ENCODE measurements around the gene CBX5.
"Not testable (repeated sequence)": the region's sequence is repeated elsewhere in the genome, so short reads cannot be mapped to it uniquely, and the experiment has no call there.

CBX5 gene

DNA sequence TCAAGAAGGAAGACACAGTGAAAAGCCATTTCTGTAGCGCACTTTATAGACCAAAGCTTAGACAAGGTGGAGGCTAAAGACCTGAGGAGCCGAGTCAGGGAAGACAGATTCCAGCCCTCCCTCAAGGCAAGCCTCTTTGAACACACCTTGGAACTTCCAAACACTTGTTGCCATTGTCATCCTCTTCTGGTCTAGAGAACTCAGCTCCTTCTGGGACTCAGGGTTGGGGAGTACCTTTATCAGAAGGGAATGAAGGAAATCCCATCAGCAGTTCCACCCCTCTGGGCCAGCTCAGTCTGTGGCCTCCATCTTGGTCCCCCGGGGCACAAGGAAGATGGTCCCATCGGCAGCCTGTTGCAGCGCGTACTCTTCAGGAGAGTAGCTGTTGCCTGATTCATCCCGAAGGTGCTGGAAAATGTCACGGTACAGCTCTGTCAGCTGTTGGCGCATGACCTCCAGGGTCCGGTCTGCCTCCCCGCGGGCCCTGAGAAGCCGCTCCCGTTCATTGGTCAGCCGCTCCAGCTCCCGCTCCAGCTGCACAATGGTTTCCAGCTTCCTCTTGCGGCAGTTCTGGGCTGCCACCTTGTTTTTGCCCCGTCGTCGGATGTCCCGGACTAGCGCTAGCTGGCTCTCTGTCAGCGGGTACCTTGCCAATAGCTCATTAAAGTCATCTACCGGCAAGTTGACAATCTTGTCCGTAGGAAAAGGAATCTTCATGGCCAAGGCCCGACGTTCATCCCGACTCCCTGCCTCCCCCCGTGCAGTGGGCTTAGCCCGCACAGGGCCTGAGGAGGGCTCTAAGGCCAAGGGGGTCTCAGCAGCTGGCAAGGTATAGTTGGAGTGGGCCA lies 12.4 kb upstream of the CBX5 start:
- WGBS, 2 experiments (ENCODE audit: insufficient coverage in 2 of 2), result 94 to 95% methylated on average over 28 to 29 of the region's 30 CpGs
- H3K4me1 ChIP-seq (ENCODE audit: control insufficient read depth, insufficient read depth, low read length, poor library complexity, severe bottlenecking), result peaks cover 2% of the 10 kb centered on the region
- H3K27ac ChIP-seq (ENCODE audit: low read depth, low read length, severe bottlenecking), result no peak overlapping the region
- H3K9me3 ChIP-seq (ENCODE audit: control insufficient read depth, low read length), result no peaks in the 10 kb centered on the region
- peaks cover 13% of the 10 kb centered on the region for H3K36me3 ChIP-seq (ENCODE audit: control insufficient read depth, insufficient read depth, low read length)
- H3K4me3 ChIP-seq (ENCODE audit: extremely low read depth, insufficient read depth, low read length, poor library complexity, severe bottlenecking), result no peak overlapping the region

DNA sequence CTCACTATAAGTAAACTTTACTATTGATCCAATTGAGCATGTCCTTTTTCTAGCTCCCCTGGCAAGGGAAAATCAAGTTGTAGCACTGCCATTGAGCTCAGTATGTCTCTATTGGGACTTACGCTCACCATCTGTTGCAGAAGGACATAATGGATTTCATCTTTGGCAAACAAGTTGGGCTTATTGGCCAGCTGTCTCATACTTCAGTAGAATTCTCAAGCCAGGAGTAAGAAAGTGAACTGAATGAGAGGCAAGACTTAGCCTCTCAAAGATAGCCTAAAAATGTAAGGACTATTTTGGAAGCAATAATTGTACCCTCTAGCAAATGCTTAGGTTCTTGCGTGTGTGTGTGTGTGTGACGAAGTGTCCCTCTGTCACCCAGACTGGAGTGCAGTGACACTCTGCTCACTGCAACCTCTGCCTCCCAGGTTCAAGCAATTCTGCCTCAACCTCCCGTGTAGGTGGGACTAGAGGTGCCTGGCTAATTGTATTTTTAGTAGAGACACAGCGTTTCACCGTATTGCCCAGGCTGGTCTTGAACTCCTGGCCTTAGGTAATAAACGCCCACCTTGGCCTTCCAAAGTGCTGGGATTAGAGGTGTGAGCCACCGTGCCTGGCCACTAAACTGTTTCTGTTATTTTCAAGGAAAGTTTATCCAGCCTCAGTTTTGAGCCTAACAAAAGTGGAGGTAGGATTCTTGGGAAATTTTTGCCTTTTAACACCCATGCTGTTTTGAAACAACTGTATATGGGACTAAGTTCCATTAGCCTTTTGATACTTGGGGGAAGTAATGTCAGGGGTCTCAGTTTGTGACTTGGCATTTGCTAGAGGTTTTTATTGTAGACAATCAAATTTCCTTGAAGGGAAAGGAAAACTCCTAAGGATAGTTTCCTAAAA lies 7.6 kb upstream of the CBX5 start:
- Histone ChIP-seq H3K27ac (ENCODE audit: low read depth, low read length, severe bottlenecking) (peak overlapping the region; percentile 37), H3K4me1 (ENCODE audit: control insufficient read depth, insufficient read depth, low read length, poor library complexity, severe bottlenecking) (peaks cover 4% of the 10 kb centered on the region), H3K9me3 (ENCODE audit: control insufficient read depth, low read length) (no peaks in the 10 kb centered on the region), H3K4me3 (ENCODE audit: extremely low read depth, insufficient read depth, low read length, poor library complexity, severe bottlenecking) (no peak overlapping the region), H3K36me3 (ENCODE audit: control insufficient read depth, insufficient read depth, low read length) (peaks cover 57% of the 10 kb centered on the region)
- WGBS, 2 experiments (ENCODE audit: insufficient coverage in 2 of 2), result 92 to 93% methylated on average over 7 of the region's 8 CpGs

DNA sequence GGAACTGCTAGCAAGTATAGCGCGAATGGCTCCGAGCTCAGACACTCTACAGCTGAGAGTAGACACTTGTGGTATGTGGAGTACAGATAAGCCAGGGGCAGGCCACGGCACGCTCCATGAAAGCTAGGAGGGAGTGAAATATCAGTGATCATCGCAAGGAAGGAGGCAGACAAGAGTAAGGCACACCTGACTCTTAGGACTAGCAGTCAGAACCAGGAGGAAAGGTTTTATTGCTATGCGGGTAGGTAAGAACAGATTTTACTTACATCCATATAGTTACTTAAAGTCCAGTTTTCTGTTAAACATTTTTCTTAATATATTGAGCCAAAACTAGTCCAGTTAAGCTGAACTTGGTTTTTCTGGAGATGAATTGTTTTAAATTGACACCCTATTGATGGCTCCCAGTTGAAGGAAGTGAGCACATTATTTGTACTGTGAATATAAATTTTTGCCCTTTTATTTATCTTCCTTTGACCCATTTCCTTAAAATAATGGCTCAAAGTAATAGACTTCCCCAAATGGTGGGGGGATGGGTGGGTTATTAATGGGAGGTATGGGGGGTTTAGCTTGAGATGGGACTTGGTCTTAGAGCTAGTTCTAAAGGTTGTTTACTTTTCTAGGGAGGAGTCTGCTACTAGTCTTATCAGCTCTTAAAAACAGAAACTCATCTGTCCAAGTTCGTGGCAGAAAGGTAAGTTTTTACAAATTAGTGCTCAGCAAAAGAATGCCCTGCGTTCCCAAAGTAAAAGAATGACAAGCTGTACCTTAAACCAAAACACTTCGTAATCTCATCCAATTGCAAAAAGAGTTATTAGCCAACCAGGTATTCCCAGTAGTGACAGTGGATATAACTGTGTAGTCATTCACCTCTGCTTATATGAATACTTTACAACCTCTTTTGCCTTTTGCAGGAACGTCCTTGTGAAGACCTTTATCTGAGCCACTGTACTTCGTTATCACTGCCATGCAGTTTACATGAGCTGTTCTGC lies 6.4 kb upstream of the CBX5 start:
- H3K4me3 ChIP-seq (ENCODE audit: extremely low read depth, insufficient read depth, low read length, poor library complexity, severe bottlenecking), result no peak overlapping the region
- 94% methylated on average over 6 to 11 of the region's 12 CpGs for WGBS, 2 experiments (ENCODE audit: insufficient coverage in 2 of 2)
- peaks cover 68% of the 10 kb centered on the region for H3K36me3 ChIP-seq (ENCODE audit: control insufficient read depth, insufficient read depth, low read length)
- peaks cover 4% of the 10 kb centered on the region for H3K4me1 ChIP-seq (ENCODE audit: control insufficient read depth, insufficient read depth, low read length, poor library complexity, severe bottlenecking)
- H3K9me3 ChIP-seq (ENCODE audit: control insufficient read depth, low read length), result no peaks in the 10 kb centered on the region
- peak overlapping the region; percentile 38 for H3K27ac ChIP-seq (ENCODE audit: low read depth, low read length, severe bottlenecking)

DNA sequence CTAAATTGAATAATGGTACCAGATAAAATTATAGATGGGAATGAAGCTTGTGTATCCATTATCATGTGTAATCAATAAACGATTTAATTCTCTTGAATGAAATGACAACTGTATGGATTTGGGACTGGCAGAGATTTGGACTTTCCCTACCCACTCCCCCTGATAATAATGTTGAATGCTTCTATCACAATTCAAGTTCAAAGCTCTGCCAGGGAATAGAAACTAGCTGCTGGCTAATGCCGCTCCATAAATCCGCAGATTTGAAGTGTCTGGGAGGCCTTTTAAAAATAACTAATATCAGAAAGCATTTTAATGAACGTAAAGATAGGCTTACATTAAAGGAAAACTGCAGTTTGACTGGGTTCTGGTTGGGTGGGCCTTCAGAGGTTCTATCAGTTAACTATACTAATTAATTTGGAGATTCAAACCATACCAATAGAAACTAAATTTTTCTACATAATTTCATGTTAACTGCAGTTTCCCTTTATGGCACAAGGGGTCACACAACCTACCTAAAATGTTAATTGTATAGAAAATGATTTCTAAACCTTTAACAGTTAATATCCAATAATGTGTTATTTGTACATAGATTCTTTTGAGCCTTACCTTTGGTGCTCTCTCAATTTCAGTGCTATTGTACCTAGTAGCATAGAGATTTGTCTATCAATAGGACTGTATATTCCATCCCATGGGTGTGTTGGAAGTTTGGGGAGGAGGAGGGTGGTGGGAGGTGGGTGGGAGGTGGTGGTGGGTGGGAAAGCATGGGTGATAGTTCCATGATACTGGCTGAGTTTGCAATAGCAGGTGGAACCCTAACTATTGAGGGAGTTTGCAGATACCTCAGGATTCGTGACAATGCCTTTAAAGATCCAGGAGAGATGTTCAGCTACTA lies 5.5 kb upstream of the CBX5 start:
- Histone ChIP-seq H3K36me3 (ENCODE audit: control insufficient read depth, insufficient read depth, low read length) (peaks cover 70% of the 10 kb centered on the region), H3K4me1 (ENCODE audit: control insufficient read depth, insufficient read depth, low read length, poor library complexity, severe bottlenecking) (peaks cover 4% of the 10 kb centered on the region), H3K27ac (ENCODE audit: low read depth, low read length, severe bottlenecking) (peak overlapping the region; percentile 71), H3K4me3 (ENCODE audit: extremely low read depth, insufficient read depth, low read length, poor library complexity, severe bottlenecking) (peak overlapping the region; percentile 18), H3K9me3 (ENCODE audit: control insufficient read depth, low read length) (no peaks in the 10 kb centered on the region)
- WGBS, 2 experiments (ENCODE audit: insufficient coverage in 2 of 2), result 83 to 100% methylated on average over 1 of the region's 5 CpGs

DNA sequence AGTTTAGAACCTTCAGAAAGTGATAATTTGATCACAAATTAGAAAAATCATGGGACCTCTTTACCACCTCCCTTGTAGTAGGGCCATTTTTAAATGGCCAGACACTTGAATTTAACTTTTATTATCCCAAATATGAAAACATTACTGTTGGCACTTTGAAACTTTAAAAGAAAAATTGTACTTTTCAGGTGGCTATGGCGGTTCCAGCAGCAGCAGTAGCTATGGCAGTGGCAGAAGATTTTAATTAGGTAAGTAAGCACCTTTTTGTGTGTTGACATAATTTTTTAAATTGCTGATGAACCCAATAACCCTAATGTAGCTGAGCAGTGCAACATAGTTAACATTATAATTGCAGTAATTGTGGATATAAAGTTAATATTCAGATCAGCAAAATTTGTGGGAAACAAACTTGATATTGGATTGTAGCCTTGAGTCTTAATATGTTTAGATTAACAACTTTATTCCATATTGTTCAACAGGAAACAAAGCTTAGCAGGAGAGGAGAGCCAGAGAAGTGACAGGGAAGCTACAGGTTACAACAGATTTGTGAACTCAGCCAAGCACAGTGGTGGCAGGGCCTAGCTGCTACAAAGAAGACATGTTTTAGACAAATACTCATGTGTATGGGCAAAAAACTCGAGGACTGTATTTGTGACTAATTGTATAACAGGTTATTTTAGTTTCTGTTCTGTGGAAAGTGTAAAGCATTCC lies 4.3 kb upstream of the CBX5 start:
- Histone ChIP-seq H3K36me3 (ENCODE audit: control insufficient read depth, insufficient read depth, low read length) (peaks cover 70% of the 10 kb centered on the region), H3K4me3 (ENCODE audit: extremely low read depth, insufficient read depth, low read length, poor library complexity, severe bottlenecking) (peak overlapping the region; percentile 74), H3K27ac (ENCODE audit: low read depth, low read length, severe bottlenecking) (peak overlapping the region; percentile 43)
- 100% methylated on average over 1 of the region's 2 CpGs; no CpG with 5 or more reads in 1 of the 2 experiments for WGBS, 2 experiments (ENCODE audit: insufficient coverage in 2 of 2)
- H3K9me3 ChIP-seq (ENCODE audit: control insufficient read depth, low read length); H3K4me1 ChIP-seq (ENCODE audit: control insufficient read depth, insufficient read depth, low read length, poor library complexity, severe bottlenecking): not testable (repeated sequence)

DNA sequence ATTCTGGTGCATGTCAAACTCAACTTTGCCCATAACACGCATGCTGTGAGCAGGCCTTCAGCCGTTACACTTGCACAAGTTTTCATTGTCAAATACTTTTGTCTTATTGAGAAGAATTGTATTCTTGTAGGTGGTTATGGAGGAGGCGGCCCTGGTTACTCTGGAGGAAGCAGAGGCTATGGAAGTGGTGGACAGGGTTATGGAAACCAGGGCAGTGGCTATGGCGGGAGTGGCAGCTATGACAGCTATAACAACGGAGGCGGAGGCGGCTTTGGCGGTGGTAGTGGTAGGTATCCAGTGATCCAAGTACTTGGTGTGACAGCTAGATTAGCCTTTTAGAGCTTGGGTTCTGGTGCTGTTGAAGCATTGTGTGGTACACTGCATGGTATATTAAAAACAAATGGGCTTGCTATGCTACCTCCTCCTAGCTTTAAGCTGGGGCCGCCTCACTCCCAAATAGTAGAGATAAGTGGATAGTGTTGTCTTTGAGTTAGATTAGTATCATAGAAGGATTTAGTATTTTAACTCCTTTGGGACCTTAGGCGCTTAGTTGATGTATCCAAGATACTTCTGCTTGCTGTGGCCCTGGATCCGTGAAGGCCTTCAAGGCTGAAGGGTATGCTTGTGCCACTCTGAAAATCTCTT lies 3.1 kb upstream of the CBX5 start:
- H3K4me3 ChIP-seq (ENCODE audit: extremely low read depth, insufficient read depth, low read length, poor library complexity, severe bottlenecking), result peak overlapping the region; percentile 74
- H3K9me3 ChIP-seq (ENCODE audit: control insufficient read depth, low read length), result no peaks in the 10 kb centered on the region
- peaks cover 65% of the 10 kb centered on the region for H3K36me3 ChIP-seq (ENCODE audit: control insufficient read depth, insufficient read depth, low read length)
- H3K27ac ChIP-seq (ENCODE audit: low read depth, low read length, severe bottlenecking), result peak overlapping the region; percentile 43
- peaks cover 4% of the 10 kb centered on the region for H3K4me1 ChIP-seq (ENCODE audit: control insufficient read depth, insufficient read depth, low read length, poor library complexity, severe bottlenecking)
- 54 to 64% methylated on average over 4 to 8 of the region's 11 CpGs for WGBS, 2 experiments (ENCODE audit: insufficient coverage in 2 of 2)

DNA sequence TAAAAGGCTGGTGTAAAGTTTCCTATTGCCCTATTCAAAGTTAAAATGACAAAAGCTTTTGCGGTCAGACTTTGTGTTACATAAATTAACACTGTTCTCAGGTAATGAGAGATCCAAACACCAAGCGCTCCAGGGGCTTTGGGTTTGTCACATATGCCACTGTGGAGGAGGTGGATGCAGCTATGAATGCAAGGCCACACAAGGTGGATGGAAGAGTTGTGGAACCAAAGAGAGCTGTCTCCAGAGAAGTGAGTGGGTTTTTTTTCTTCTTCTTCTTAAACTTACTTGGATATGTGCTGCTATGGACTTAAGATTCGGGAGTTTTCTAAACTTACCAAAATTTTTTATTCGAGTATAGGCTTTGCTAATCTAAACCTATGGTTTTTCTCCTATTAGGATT lies 1.8 kb upstream of the CBX5 start:
- H3K27ac ChIP-seq (ENCODE audit: low read depth, low read length, severe bottlenecking), result peak overlapping the region; percentile 96
- peaks cover 57% of the 10 kb centered on the region for H3K36me3 ChIP-seq (ENCODE audit: control insufficient read depth, insufficient read depth, low read length)
- peaks cover 14% of the 10 kb centered on the region for H3K4me1 ChIP-seq (ENCODE audit: control insufficient read depth, insufficient read depth, low read length, poor library complexity, severe bottlenecking)
- peak overlapping the region; percentile 74 for H3K4me3 ChIP-seq (ENCODE audit: extremely low read depth, insufficient read depth, low read length, poor library complexity, severe bottlenecking)
- not testable (repeated sequence) for H3K9me3 ChIP-seq (ENCODE audit: control insufficient read depth, low read length)
- 0% methylated on average over 1 of the region's 4 CpGs; no CpG with 5 or more reads in 1 of the 2 experiments for WGBS, 2 experiments (ENCODE audit: insufficient coverage in 2 of 2)

DNA sequence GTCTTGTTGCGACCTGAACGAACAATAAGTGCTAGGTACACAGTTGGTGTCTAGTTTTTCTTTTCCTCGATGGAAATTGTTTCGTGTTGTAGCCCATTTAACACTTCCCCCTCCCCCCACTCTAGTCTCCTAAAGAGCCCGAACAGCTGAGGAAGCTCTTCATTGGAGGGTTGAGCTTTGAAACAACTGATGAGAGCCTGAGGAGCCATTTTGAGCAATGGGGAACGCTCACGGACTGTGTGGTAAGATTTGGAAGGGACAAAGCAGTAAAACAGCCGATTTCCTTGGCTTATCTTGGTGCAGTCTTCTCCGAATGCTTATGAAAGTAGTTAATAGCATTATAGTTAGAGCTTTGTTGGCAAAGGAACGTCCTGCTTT lies 1.3 kb upstream of the CBX5 start:
- H3K9me3 ChIP-seq (ENCODE audit: control insufficient read depth, low read length), result not testable (repeated sequence)
- WGBS, 2 experiments (ENCODE audit: insufficient coverage in 2 of 2), result 0 to 6% methylated on average over 4 to 5 of the region's 10 CpGs
- peak overlapping the region; percentile 96 for H3K27ac ChIP-seq (ENCODE audit: low read depth, low read length, severe bottlenecking)
- H3K36me3 ChIP-seq (ENCODE audit: control insufficient read depth, insufficient read depth, low read length), result peaks cover 56% of the 10 kb centered on the region
- peak overlapping the region; percentile 74 for H3K4me3 ChIP-seq (ENCODE audit: extremely low read depth, insufficient read depth, low read length, poor library complexity, severe bottlenecking)
- peaks cover 17% of the 10 kb centered on the region for H3K4me1 ChIP-seq (ENCODE audit: control insufficient read depth, insufficient read depth, low read length, poor library complexity, severe bottlenecking)

Data from mesodermal cell (in vitro differentiated cells).